Endometrium (tissue), 2 donors: Measurements from ENCODE around the gene RPL37.
"Not testable (repeated sequence)": the region's sequence is repeated elsewhere in the genome, so short reads cannot be mapped to it uniquely, and the experiment has no call there.

ENCODE experiments used
- FAIRE-seq: peaks from 2 replicates; lab custom pipeline; 2012; peaks lifted over from hg19 to GRCh38; lab: Jason Lieb, UNC
- donor health status: control.
- donor health status: control.

The RPL37 gene

DNA sequence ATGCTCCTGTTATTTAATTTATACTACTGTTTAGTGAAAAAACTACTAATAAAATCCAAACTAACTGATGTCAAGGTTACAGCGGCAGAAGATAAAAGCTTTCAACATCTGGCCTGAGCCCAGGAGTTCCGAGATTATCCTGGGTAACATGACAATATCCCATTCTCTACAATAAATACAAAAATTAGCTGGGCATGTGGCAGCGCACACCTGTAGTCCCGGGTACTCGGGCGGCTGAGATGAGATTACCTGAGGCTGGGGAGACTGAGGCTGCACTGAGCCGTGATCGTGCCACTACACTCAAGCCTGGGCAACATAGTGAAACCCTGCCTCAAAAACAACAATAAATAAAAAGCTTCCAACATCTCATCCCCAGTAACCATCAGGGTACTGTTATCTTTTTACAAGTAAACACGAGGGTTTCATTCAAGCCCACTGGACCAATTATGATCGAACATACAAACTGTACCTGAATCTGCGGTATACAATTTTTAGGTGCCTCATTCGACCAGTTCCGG, 1.3 kb downstream of the RPL37 start:
- FAIRE-seq: no peak

GRCh38 chr5:40832345-40832744, 2.7 kb downstream of the RPL37 start:
- no peak for FAIRE-seq

- no peak for FAIRE-seq
Observed at GRCh38 chr5:40831346-40832210, 3.4 kb downstream of the RPL37 start.

DNA sequence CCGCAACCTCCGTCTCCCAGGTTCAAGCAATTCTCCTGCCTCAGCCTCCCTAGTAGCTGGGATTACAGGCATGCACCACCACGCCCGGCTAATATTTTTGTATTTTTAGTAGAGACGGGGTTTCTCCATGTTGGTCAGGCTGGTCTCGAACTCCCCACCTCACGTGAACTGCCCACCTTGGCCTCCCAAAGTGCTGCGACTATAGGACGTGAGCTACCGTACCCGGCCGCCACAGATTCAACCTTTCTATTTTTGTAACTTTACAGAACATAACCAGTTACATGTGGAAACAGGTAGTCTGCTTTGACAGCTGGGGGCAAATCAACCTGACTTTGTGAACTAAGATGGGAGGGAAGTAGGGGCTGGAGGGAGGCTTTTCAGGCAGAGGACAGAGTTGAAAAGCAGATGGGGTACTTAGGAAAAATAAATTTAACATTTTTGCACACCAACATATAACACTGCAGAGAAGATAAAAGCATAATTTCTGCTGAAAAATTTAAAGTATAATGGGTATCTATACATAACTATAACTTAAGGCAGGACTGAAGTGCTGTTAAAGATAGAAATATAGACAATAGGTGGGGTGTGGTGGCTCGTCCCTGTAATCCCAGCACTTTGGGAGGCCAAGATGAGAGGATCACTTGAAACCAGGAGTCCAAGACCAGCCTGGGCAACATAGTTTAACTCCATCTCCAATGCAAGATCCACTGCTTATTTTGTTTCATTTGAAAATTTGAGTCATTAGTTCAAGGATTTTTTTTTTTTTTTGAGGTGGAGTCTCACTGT, 5.1 kb downstream of the RPL37 start:
- no peak for FAIRE-seq

DNA sequence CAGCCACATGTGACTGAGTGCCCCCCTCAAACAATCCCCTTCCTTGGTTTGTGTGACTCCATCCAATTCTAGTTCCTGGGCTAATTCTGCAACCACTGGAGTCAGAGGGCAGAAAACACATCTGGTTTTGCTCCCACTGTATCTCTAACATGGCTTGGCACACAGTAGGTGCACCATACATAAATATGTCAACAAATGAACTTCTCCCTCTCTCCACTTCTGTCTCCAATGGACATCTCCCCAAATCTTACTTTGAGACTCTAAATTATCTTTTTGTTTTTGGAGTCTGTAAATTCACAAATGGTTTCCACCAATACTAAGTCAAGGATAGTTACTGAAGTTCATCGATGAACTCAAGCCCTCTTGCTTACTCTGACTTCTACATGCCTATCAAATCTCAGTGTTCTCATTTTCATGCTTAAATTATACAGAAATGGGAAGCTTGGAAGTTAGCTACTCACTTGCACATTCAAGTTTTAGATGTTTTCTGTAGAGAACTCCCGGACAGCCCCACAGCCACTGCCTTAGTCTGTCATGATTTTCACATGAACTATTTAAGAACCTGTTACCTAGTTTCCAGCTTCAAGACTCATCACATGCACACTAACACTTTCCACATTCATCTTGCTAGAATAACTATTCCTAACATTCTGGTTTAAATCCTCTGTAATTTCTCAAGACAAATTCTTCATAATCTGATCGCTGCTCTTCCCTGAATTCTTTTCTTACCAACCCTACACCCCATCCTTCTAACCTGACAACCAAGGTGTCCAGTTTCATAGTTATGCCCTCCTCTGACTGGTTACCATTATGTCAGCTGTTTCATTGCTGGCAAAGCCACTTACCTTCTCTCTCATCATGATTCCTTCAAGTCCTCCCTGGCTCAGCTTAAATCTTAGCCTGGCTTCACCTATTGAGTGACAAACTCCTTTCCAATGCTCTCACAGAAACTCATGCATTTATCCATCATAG, 6.0 kb downstream of the RPL37 start:
- no peak for FAIRE-seq

DNA sequence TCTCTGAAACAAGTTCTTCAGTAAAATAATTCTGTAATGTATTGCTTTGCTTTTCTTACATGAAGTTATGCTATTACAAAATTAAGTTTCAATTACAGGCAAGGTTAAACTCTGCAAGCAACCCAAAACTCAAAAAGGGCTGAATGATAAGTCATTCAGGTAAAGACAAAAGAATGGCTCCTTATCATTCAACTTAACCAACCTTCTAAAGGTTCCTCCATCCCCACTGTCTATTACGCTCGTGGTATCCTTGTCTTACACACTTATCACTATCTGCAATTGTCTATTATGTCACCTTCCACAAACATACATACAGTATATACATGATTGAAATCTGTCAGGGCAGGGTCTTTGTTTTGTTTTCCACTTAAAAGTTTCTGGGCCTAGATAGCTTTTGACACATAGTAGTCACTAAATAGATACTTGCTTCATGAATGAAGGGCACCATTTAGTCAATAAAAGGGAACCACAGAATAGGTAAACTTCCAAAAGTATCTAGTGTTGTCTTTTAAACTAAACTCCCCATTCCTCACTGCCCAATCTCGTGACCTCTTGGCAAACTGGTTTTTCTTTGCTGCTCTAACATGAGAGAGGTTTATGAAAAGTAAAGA, 6.9 kb downstream of the RPL37 start:
- FAIRE-seq: no peak

- FAIRE-seq: no peak
Observed at GRCh38 chr5:40827188-40827977, 7.6 kb downstream of the RPL37 start.

GRCh38 chr5:40826489-40827187, 8.4 kb downstream of the RPL37 start:
- no peak for FAIRE-seq

DNA sequence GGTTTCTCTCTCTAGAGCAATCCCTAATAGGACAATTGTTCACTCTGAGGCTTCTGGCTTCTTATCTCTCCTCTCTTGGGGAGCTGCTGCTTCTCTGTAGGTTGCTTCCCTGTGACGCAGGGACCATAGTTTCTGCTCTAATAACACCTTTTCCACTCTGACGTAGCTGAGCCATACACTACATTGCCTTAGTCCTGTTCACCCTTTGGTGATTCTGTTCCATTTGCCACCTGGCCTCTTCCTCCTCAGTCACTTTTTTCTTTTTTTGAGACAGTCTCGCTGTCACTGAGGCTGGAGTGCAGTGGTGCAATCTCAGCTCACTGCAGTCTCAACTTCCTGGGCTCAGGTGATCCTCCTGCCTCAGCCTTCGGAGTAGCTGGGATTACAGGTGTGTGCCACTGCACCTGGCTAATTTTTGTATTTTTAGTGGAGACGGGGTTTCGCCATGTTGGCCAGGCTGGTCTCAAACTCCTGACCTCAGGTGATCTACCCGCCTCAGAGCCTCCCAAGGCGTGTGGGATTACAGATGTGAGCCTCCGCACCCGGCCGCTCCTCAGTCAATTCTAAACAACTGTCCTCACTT, 9.5 kb downstream of the RPL37 start:
- FAIRE-seq: not testable (repeated sequence)

DNA sequence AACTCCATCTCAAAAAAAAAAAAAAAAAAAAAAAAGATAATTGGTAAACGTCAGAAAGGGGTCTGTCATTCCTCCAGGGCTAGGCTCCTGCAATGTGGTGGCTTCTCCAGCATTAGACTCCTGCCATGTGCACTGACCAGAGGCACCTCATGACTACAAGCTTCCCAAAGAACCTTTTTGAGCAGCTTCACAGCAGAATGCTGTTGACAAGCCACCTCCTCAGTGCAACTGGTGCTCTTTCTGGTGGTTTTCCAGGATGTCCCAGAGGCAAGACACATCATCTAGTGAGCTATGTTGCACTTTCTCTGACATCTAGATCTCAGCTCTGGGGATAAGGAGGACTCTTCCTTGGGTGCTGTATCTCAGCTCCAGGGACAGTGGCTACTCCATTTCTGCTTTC, 11.6 kb downstream of the RPL37 start:
- no peak for FAIRE-seq

GRCh38 chr5:40813698-40814281, 21.2 kb downstream of the RPL37 start:
- FAIRE-seq: no peak

DNA sequence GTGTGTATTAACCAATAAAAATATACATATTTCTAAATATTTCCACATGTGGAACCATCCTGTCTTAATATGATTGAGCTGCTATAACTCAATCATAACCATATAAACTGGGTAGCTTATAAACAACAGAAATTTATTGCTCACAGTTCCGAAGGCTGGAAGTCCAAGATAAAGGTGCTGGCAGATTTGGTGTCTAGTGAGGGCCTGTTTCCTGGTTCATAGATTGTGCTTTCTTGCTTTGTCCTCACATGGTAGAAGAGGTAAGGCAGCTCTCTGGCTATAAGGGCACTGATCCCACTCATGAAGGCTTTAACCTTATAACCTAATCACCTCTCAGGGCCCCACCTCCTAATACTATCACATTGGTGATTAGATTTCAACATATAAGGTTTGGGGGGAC, 22.9 kb downstream of the RPL37 start:
- FAIRE-seq: no peak

DNA sequence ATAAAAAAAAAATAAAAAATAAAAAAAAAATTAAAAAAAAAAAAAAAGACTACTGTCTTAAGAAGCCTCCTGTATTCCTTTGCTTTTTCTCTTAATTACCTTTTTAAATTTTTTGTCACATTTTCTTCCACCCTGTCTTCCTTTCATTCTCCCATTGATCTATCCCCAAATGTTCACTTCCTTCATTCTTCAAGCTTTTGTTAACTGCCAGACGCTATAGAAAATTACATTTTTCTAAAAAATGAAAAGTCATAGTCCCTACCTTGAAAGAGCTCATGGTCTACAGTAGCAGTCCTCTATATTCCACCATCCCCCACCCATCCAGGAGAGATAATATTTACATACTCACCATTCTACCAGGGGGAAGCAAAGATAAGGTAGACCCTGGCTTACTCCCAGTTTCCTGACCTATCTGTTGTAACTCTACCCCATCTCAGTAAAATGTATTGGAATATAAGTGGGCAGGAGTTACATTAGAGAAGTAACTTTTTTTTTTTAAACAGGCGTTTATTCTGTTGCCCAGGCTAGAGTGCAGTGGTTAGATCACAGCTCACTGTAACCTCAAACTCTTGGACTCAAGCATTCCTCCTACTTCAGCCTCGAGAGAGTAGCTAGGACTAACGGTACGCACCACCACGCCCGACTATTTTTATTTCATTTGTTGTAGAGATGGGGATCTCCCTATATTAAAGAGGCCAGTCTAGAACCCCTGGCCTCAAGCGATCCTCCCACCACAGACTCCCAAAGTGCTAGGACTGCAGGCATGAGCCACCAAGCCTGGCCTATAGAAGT, 33.1 kb downstream of the RPL37 start:
- FAIRE-seq: no peak

- FAIRE-seq: no peak
Observed at GRCh38 chr5:40799258-40799657, 35.8 kb downstream of the RPL37 start.

DNA sequence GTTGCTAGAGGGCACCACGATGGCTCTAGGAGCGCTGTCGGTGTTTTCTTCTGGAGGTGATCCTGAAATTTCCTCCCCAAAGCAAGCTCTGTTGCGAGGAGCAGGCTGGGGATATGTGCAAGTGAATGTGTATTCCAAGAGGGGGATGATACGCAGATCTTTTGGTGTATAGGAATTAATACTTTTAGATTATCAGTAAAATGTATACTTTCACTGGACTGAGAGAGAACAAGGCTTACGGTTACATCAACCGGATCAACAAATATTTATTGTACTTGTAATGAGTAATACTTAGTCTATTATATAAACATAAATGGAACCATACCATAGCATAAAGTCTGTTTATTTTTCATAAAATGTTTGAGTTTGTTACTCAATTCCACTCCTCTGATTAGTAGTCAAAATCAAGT, 36.2 kb downstream of the RPL37 start:
- no peak for FAIRE-seq

DNA sequence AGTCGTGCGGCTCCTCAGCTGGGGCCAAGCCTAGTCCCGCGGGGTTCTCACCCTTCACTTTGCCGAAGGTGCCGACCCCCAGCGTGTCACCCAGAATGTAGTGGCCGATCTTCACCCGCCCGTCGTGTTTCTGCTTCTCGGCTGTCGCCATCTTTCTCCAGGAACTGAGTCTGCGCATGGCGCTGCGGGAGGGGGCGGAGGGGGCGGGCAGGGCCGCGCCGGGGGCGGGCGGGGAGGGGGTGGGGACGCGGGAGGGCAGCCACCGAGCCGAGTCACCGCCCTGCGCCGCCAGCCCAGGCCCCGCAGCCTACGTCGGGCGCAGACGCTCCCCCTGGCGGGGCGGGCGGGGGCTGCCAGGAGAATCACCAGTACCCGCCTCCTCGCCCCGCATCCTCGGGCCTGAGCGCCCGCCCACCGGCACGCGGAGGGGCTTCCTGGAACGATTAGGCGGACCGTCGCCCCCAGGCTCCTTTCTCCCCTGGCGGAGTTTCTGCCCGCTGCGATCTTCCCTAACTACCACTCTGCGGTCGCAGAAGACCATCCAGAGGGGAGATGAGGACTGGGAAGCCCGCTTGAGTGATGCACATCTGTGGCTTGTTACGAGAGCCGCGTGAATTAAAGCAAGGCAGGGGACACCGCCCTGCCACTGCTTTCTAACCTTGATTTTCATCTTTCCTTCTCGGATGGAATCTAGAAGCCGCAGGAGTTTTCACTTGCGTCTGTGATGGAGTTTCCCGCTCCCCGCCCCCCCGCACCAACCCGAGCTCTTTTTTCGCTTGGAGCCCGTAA, 36.8 kb downstream of the RPL37 start, which contains the start of gene PRKAA1:
PRKAA1 (minus strand) TSS at position 363 of the 789 bp plus-strand sequence; CDS start at position 178, 185 bp downstream.
- FAIRE-seq: no peak

- FAIRE-seq: no peak
Observed at GRCh38 chr5:40797273-40798011, 37.6 kb downstream of the RPL37 start.
